ENCODE results near the gene SIDT1.
"Not testable (repeated sequence)": the region's sequence is repeated elsewhere in the genome, so short reads cannot be mapped to it uniquely, and the experiment has no call there.

Gene SIDT1

GRCh38 chr3:113600418-113601182, 68.2 kb downstream of the SIDT1 start:
- no peak for DNase-seq

- no peak for DNase-seq
Observed at GRCh38 chr3:113601240-113601639, 68.9 kb downstream of the SIDT1 start.

- no peak for DNase-seq
Observed at GRCh38 chr3:113602256-113602655, 69.9 kb downstream of the SIDT1 start.

GRCh38 chr3:113602836-113603235, 70.5 kb downstream of the SIDT1 start:
- DNase-seq = no peak

GRCh38 chr3:113606539-113607218, 74.3 kb downstream of the SIDT1 start:
- peak; percentile 32 to 36 for DNase-seq

GRCh38 chr3:113607219-113607596, 74.9 kb downstream of the SIDT1 start:
- DNase-seq = no peak

GRCh38 chr3:113614402-113614801, 82.0 kb downstream of the SIDT1 start:
- no peak for DNase-seq

- no peak for DNase-seq
Observed at GRCh38 chr3:113615976-113616375, 83.6 kb downstream of the SIDT1 start.

- DNase-seq = no peak
Observed at GRCh38 chr3:113617726-113618125, 85.4 kb downstream of the SIDT1 start.

- DNase-seq = no peak
Observed at GRCh38 chr3:113620091-113620490, 87.7 kb downstream of the SIDT1 start.

GRCh38 chr3:113623324-113623723, 91.0 kb downstream of the SIDT1 start:
- DNase-seq = no peak

- DNase-seq = no peak
Observed at GRCh38 chr3:113623811-113624210, 91.5 kb downstream of the SIDT1 start.

- no peak for DNase-seq
Observed at GRCh38 chr3:113625834-113626233, 93.5 kb downstream of the SIDT1 start.

- DNase-seq = no peak
Observed at GRCh38 chr3:113626503-113627371, 94.4 kb downstream of the SIDT1 start.

GRCh38 chr3:113628316-113628715, 96.0 kb downstream of the SIDT1 start:
- no peak for DNase-seq

- no peak for DNase-seq
Observed at GRCh38 chr3:113628788-113629187, 96.4 kb downstream of the SIDT1 start.

GRCh38 chr3:113629584-113630421, 97.4 kb downstream of the SIDT1 start:
- DNase-seq = no peak

GRCh38 chr3:113630956-113631542, 98.7 kb downstream of the SIDT1 start:
- no peak for DNase-seq

GRCh38 chr3:113631573-113631972, 99.2 kb downstream of the SIDT1 start:
- no peak for DNase-seq

- no peak for DNase-seq
Observed at GRCh38 chr3:113634782-113635474, 102.6 kb downstream of the SIDT1 start.

GRCh38 chr3:113636034-113636433, 103.7 kb downstream of the SIDT1 start:
- not testable (repeated sequence) for DNase-seq

- DNase-seq = no peak
Observed at GRCh38 chr3:113637756-113638155, 105.4 kb downstream of the SIDT1 start.

Measured in activated CD4-positive, alpha-beta T cell treated with anti-CD3 and anti-CD28 coated beads, Interleukin-2, amount 50 U/mL, for 48 hours (primary cell).